GM18520 (cell line): Measurements from ENCODE around the gene ABCC4.
A peak's percentile ranks its signal among the peaks of the same experiment; 100 is the strongest.
"Not testable (repeated sequence)": the region's sequence is repeated elsewhere in the genome, so short reads cannot be mapped to it uniquely, and the experiment has no call there.

Source experiments
- ATAC-seq: cut with Tn5 transposase; IDR thresholded peaks from one replicate; pipeline ENCODE4 v1.9.1; 2021; ENCODE audit not compliant: unreplicated experiment

Gene ABCC4

DNA sequence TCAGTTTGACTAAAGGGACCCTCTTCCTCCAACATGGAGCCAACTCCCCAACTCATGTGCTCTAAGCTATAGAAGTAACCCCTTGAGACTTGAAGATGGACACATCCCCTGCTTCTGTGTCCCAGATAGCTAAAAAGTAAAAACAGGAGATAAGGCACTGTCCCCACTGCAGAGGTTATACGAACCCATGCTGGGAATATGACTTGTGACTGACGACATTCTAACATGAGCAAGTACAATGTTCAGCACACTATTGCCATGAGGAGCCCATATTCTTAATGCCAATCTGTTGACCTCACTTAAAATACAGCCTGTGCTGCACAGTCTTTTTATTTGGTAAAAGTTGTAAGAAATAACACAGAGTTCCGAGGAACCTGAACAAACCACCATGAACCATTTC lies 71.4 kb downstream of the ABCC4 start:
- no peak for ATAC-seq

DNA sequence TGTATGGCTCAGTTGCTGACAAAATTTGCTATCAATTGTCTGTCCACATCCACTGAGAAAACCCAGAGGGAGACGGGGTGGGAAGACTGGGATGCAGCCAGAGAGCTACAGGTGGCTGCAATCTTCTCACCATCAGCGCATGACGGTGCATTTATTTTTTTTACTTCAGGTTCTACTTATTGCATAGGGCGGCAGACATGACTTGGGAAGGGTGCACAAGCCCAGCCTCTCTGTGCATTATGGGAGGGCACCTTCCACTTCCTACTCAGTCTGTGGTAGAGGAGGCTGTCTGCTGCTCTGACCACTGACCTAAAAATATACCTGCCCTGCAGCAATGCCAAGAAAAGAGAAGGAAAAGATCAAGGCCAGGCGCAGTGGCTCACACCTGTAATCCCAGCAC lies 73.1 kb downstream of the ABCC4 start:
- ATAC-seq: no peak

- ATAC-seq: peak; percentile 86
Observed at GRCh38 chr13:95226932-95227695, 74.1 kb downstream of the ABCC4 start.

DNA sequence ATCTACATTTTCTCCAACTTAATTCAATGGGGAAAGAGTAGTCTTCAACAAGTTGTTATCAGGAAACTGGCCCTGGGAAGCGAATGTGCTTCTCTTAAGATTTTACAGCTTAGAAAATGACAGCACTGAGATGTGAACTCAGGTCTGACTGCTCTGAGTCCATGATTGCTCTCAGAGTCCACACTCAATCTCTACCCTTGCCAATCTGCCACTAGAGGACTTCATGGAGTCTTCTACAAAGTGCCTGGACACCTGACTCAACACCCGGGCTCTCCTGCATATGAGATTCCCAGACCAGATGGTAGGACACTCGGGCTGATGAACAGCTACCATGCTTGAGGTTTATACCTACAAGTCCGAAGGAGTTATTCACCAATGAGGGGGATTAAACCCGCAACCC lies 74.8 kb downstream of the ABCC4 start:
- no peak for ATAC-seq

GRCh38 chr13:95226050-95226449 lies 75.2 kb downstream of the ABCC4 start:
- ATAC-seq: no peak

- no peak for ATAC-seq
Observed at GRCh38 chr13:95224064-95224463, 77.2 kb downstream of the ABCC4 start.

DNA sequence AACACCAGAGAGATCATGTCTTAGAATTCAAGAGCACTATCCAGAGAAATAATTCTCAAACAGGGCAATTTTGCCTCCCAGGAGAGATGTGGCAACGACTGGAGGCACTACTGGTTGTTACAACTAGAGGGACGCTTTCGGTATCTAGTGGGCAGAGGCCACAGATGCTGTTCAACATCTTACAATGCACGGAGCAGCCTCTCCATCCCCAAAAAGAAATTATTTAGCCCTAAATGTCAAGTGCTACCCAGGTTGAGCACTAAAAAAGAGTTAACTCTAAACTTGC lies 78.6 kb downstream of the ABCC4 start:
- ATAC-seq: no peak

DNA sequence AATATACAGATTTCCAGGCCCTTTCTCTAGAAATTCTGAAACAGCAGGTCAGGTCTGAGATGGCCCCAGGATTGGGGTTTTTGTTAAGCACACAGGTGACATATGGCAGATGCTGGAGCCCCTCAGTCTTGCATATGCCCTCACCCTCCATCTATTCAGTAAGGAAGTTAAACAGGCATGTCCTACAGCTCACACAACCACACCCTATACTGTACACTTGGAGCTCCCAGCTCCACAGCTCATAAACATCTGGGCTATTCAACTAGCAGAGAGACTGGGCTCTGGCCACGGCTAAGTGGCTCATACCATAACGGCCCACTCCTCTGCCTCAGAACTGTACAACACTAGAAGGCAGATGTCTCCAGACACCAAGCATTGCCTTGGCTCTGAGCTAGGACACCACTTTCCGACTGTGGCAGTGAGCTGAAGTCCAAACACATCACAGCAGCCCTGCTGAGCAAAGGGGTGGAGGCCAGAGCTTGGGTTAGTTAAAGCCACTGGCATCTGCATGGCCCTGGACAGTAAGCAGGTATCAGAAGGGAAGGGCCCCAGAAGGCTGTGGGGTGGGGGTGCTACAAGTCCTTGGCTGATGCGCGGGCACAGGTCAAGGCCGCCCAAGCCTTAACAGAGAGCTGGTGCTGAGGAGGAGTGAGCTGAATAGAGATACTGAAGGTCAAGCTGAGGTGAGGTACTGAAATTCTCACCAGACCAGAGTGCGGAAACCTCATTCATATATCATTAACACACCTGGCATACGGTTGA lies 79.1 kb downstream of the ABCC4 start:
- peak; percentile 34 for ATAC-seq

DNA sequence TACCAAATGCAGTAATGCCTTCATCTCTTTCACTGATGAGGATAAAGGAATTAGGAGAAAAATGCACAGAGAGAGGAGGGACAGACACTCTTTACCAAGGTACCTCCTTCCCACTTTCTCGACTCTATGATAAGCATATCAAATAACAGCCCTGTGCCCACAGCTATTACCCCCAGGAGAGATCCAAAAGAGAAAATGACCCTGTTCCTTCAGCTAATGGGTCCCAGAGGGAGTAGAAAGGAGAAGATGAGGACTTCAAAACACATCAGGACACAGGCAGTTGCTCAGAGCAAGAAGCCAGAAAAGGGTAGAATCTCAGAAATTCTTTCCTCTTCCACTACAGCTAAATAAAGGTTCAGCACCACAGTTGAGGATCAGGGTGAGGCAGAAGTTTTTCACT lies 80.6 kb downstream of the ABCC4 start:
- no peak for ATAC-seq

- no peak for ATAC-seq
Observed at GRCh38 chr13:95217920-95218830, 83.1 kb downstream of the ABCC4 start.

DNA sequence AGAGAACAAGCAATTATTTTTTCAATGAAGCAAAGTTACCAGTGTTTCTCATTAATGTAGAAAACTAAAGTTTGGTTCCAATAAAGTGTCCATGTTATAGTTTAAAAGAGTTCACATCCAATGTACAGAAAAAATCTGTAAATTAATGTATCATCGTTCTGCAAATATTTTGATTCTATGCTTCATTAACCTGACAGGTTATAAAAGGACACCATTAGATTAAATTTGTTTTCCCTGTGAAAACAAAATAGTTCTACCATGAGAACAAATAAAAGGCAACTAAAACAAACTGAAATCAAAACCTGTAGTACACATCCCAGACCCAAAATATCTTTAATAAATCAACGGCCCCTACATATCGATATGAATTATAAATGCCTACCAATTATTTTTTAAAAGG lies 85.1 kb downstream of the ABCC4 start:
- ATAC-seq: no peak

DNA sequence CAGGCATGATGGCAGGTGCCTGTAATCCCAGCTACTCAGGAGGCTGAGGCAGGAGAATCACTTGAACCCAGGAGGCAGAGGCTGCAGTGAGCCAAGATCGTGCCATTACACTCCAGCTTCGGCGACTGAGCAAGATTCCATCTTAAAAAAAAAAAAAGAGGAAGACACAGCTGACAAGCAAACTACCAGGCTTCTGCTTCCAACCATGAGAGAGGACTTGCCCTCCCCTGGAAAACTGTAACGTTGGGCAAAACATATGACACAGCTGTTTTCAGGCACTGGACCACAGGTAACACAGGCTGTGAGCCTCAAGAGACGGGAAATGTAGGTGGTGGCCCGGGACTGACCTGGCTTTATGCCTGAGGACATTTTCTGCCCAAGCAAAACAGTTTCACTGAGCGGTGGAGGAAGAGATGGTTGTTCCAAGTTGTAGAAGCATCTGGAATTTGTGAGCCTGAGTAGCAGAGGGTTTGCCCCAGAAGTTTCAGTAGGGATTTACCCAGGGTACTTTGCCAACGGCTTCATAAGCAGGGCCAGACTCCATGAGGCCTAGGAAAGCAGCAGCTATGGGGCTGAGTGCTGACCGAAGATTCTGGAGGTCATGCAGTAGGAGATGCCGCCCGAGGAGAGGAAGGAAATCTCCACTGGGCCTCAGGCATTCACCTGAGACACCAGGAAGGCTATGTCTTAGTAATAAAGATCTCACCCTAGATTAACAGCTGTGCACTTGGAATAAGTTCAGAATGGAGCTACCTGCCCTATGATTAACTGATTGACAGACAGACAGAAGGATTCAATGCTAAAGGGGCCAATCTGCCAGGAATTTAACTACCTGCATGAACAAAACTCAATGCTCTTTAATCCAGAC lies 88.0 kb downstream of the ABCC4 start:
- ATAC-seq: no peak

GRCh38 chr13:95209109-95209508 lies 92.1 kb downstream of the ABCC4 start:
- no peak for ATAC-seq

DNA sequence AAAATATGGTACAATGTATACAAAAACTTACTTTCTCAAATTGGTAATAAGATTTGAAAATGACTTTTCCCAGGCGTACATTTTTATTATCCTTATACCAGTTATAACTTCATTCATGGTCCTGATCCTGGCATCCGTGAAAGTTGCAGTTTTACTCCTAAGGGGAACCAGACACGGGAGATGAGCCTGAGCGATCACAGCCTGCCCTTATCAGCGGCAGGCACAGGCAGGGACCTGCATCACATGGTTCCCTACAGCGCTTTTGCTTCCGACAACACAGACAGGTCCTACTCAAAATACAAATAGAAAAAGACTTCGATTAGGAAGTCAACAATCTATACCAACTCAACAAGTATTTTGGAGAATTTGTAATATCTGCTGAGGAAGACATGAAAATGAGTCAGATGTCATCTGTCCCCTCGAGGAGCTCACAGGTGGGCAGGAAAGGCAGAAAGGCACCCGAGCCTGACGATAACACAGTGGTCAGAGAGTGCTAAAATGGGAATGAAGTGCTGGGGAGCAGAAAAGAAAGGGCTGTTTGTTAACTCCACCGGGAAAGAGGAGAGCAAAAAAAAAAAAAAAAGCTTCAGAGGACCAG lies 93.4 kb downstream of the ABCC4 start:
- no peak for ATAC-seq

GRCh38 chr13:95206116-95206515 lies 95.1 kb downstream of the ABCC4 start:
- ATAC-seq: no peak

DNA sequence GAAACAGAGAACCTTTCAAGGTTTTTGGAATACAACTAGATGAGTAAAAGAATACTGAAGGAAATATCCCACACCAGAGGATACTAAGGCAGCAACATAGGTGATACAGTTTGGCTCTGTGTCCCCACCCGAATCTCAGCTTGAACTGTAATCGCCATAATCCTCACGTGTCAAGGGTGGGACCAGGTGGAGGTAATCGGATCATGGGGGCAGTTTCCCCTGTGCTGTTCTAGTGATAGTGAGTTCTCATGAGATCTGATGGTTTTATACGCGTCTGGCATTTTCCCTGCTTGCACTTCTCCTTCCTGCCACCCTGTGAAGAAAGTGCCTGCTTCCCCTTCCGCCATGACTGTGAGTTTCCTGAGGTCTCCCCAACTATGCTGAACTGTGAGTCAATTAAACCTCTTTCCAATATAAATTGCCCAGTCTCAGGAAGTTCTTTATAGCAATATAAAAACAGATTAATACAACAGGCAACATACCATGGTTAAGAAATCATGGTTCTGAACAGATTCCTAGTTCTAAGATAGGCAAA lies 97.0 kb downstream of the ABCC4 start:
- ATAC-seq: no peak

- ATAC-seq: no peak
Observed at GRCh38 chr13:95201814-95202651, 99.2 kb downstream of the ABCC4 start.

GRCh38 chr13:95200386-95200957 lies 100.8 kb downstream of the ABCC4 start:
- ATAC-seq: not testable (repeated sequence)

GRCh38 chr13:95199896-95200295 lies 101.4 kb downstream of the ABCC4 start:
- ATAC-seq: no peak
